Measurements from ENCODE around the gene TYROBP.

Gene TYROBP

DNA sequence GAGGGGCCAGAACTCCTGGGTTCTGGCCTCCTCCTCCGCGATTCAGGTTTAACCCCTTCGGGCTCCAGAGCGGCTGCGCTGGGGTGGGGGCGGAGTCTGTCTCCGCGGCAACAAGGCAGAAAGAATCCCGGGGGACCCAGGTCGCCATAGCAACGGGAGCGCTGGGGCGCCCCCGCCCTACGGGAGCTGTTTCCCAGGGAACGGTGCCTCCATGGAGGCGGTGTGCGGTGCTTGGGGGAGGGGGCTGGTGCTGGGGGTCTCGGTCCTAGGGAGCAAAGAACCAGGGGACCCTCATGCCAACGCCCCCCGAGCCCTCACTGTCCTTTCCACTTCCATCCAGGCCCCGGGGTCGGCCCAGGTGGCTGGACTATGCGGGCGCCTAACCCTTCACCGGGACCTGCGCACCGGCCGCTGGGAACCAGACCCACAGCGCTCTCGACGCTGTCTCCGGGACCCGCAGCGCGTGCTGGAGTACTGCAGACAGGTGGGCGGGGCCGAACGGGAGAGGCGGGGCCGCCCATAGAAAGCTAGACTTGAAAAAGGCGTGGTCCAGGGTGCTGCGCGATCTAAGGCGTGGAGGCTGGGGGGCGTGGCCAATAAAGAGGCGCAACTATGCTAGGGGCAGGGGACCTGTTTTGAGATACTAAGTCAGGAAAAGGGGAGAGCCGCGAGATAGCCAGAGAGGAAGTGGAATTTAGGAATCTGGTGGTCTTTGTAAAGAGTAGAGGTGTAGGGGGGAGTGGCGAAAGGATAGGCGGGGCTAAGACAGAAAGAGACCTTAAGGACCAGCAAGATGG is 38.6 kb downstream of the TYROBP start:
- DNase-seq, result peak; percentile 69

DNA sequence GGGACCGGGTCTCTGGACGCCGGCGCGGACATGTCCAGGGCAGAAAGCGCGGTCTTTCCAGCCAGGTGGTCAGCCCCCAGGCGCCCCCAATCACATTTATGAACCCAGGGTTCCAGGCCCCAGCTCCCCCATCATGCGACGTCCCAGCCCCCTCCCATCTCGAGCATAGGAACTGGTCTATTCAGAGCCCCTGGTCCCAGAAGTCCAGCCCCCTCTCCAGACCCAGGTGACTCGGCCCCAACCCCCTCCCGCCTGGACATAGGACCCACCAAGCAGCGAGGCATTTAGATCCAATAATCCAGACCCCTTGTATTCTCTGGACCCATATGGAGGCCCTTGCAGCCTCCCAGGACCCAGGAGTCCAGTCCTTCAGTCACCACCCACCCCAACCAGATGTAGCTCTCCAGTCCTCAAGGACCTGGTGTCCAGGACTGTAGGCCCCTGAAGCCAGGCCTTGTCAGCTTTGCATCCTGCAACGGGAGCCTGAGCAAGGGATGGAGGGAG is 39.2 kb downstream of the TYROBP start:
- no peak for DNase-seq

DNA sequence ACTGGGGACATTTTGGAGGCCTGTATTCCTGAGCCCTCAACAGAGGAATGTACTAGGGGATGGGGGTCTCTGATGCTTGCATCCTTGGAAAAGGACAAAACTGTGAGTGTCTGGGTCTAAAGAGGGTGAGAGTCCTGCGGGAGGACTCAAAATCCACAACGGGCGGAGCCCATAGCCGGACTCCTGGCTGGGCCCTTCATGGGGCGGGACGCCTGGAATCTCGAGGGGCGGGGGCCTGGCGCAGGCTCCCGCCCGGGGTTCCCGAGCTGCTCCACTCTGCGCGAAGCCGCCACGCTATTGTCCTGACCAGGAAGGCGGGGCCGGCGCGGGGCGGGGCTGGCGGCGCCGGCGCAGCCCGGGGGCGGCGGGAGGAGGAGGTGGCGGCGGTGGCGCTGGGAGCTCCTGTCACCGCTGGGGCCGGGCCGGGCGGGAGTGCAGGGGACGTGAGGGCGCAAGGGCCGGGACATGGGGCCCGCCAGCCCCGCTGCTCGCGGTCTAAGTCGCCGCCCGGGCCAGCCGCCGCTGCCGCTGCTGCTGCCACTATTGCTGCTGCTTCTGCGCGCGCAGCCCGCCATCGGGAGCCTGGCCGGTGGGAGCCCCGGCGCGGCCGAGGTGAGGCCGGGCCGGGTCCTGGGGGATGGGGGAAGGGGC is 39.8 kb downstream of the TYROBP start, which contains the start of gene APLP1:
TSS of gene APLP1 (plus strand) at position 403 of the 651 bp plus-strand sequence. CDS start at position 466, 63 bp downstream.
- DNase-seq, result peak; percentile 42

GRCh38 chr19:35863018-35863417 is 45.1 kb downstream of the TYROBP start:
- DNase-seq, result no peak

GRCh38 chr19:35862528-35862927 is 45.6 kb downstream of the TYROBP start:
- DNase-seq, result no peak

- DNase-seq, result no peak
Observed at GRCh38 chr19:35861640-35862160, 46.4 kb downstream of the TYROBP start.

GRCh38 chr19:35860818-35861639 is 47.1 kb downstream of the TYROBP start:
- DNase-seq, result no peak

GRCh38 chr19:35860436-35860817 is 47.7 kb downstream of the TYROBP start:
- no peak for DNase-seq

GRCh38 chr19:35859414-35859813 is 48.7 kb downstream of the TYROBP start:
- no peak for DNase-seq

- no peak for DNase-seq
Observed at GRCh38 chr19:35858311-35858710, 49.8 kb downstream of the TYROBP start.

GRCh38 chr19:35856546-35857149 is 51.4 kb downstream of the TYROBP start, which contains the start of gene KIRREL2:
KIRREL2 (plus strand) TSS chr19:35856911; CDS start chr19:35857120, 209 bp downstream.
- DNase-seq, result no peak

All from CD4-positive, alpha-beta T cell treated with Interleukin-4 for 4 hours (primary cell).